ENCODE results near the gene TTC39B.

The TTC39B gene

GRCh38 chr9:15282567-15283285 lies 24.3 kb downstream of the TTC39B start:
- Histone ChIP-seq H3K79me2 (ENCODE audit: insufficient read depth, low read length) (no peaks in the 10 kb centered on the region), H3K9me3 (ENCODE audit: low read length) (no peaks in the 10 kb centered on the region), H3K9me2 (ENCODE audit: low read depth, low read length) (no peaks in the 10 kb centered on the region), H3K4me3 (ENCODE audit: low read depth, low read length, poor library complexity, severe bottlenecking) (no peak overlapping the region), H3K36me3 (ENCODE audit: insufficient read depth, low read length) (no peaks in the 10 kb centered on the region), H3K27me3 (ENCODE audit: insufficient read depth, low read length) (no peaks in the 10 kb centered on the region), H3K27ac (ENCODE audit: low read depth, low read length, poor library complexity, severe bottlenecking) (no peak overlapping the region), H4K20me1 (ENCODE audit: insufficient read depth, low read length) (no peaks in the 10 kb centered on the region), H2AFZ (ENCODE audit: low read length) (no peak overlapping the region), H3F3A (ENCODE audit: insufficient read depth, low read length) (no peaks in the 10 kb centered on the region), H3K9ac (ENCODE audit: low read length) (no peak overlapping the region), H3K4me1 (ENCODE audit: insufficient read depth, low read length, severe bottlenecking) (no peaks in the 10 kb centered on the region), H3K4me2 (ENCODE audit: low read length) (no peak overlapping the region)
- TF ChIP-seq CTCF (IDR thresholded peaks at IDR 0.05; ENCODE audit: low read length) (no peak), EZH2 (IDR thresholded peaks at IDR 0.05; ENCODE audit: borderline replicate concordance, low read length) (no peak)

- no peaks in the 10 kb centered on the region for H3K36me3 ChIP-seq (ENCODE audit: insufficient read depth, low read length)
- H3K9me3 ChIP-seq (ENCODE audit: low read length) = no peaks in the 10 kb centered on the region
- TF ChIP-seq CTCF (IDR thresholded peaks at IDR 0.05; ENCODE audit: low read length) = no peak
- no peak for TF ChIP-seq EZH2 (IDR thresholded peaks at IDR 0.05; ENCODE audit: borderline replicate concordance, low read length)
- no peak overlapping the region for H2AFZ ChIP-seq (ENCODE audit: low read length)
- H4K20me1 ChIP-seq (ENCODE audit: insufficient read depth, low read length) = no peaks in the 10 kb centered on the region
- no peak overlapping the region for H3K9ac ChIP-seq (ENCODE audit: low read length)
- no peaks in the 10 kb centered on the region for H3F3A ChIP-seq (ENCODE audit: insufficient read depth, low read length)
- H3K27ac ChIP-seq (ENCODE audit: low read depth, low read length, poor library complexity, severe bottlenecking) = no peak overlapping the region
- no peak overlapping the region for H3K4me3 ChIP-seq (ENCODE audit: low read depth, low read length, poor library complexity, severe bottlenecking)
- no peaks in the 10 kb centered on the region for H3K4me1 ChIP-seq (ENCODE audit: insufficient read depth, low read length, severe bottlenecking)
- no peak overlapping the region for H3K4me2 ChIP-seq (ENCODE audit: low read length)
- no peaks in the 10 kb centered on the region for H3K27me3 ChIP-seq (ENCODE audit: insufficient read depth, low read length)
- H3K9me2 ChIP-seq (ENCODE audit: low read depth, low read length) = no peaks in the 10 kb centered on the region
- H3K79me2 ChIP-seq (ENCODE audit: insufficient read depth, low read length) = no peaks in the 10 kb centered on the region
Measured at GRCh38 chr9:15280647-15281046, 26.4 kb downstream of the TTC39B start.

- Histone ChIP-seq H3K27me3 (ENCODE audit: insufficient read depth, low read length) (no peaks in the 10 kb centered on the region), H3F3A (ENCODE audit: insufficient read depth, low read length) (no peaks in the 10 kb centered on the region), H3K27ac (ENCODE audit: low read depth, low read length, poor library complexity, severe bottlenecking) (no peak overlapping the region), H3K36me3 (ENCODE audit: insufficient read depth, low read length) (no peaks in the 10 kb centered on the region), H3K9me3 (ENCODE audit: low read length) (no peaks in the 10 kb centered on the region), H4K20me1 (ENCODE audit: insufficient read depth, low read length) (no peaks in the 10 kb centered on the region), H2AFZ (ENCODE audit: low read length) (no peak overlapping the region), H3K9ac (ENCODE audit: low read length) (no peak overlapping the region), H3K4me1 (ENCODE audit: insufficient read depth, low read length, severe bottlenecking) (no peaks in the 10 kb centered on the region), H3K4me3 (ENCODE audit: low read depth, low read length, poor library complexity, severe bottlenecking) (no peak overlapping the region), H3K9me2 (ENCODE audit: low read depth, low read length) (no peaks in the 10 kb centered on the region), H3K79me2 (ENCODE audit: insufficient read depth, low read length) (no peaks in the 10 kb centered on the region), H3K4me2 (ENCODE audit: low read length) (no peak overlapping the region)
- TF ChIP-seq EZH2 (IDR thresholded peaks at IDR 0.05; ENCODE audit: borderline replicate concordance, low read length) (no peak), CTCF (IDR thresholded peaks at IDR 0.05; ENCODE audit: low read length) (no peak)
Measured at GRCh38 chr9:15278839-15279238, 28.2 kb downstream of the TTC39B start.

Measured in OCI-LY1 (cell line).